GM12878 (cell line): Measurements from ENCODE around the gene LGMN. TPM values are rescaled to one million over a fixed set of nuclear protein-coding genes. Genes with fewer than 3 reads are reported as not detected.
A peak's percentile ranks its signal among the peaks of the same experiment; 100 is the strongest.

Experiments used
- ATAC-seq: fragments of 200-7000 bp; cut with Tn5 transposase; 3 replicates; pipeline ENCODE4 v1.9.1; 2020; ENCODE audit warnings: mild to moderate bottlenecking, moderate library complexity
- BruUV-seq: library from RNA; stranded (reverse); fragments of 400-500 nt; replicated peaks from 2 replicates; lab custom pipeline; 2021; lab: Mats Ljungman, UMichigan
- CTCF ChIA-PET: fragments of 300-600 bp; sonication (Branson Sonifier 250); formaldehyde crosslinking; extraction: SDS; loops from one replicate; lab custom pipeline; 2021; ENCODE audit warnings: inconsistent platforms; lab: Yijun Ruan, JAX
- POLR2A ChIA-PET: fragments of 350-600 bp; formaldehyde crosslinking; extraction: SDS; loops from one replicate; lab custom pipeline; 2021; ENCODE audit warnings: inconsistent platforms; lab: Charles Lee
- RAD21 ChIA-PET: fragments of 300-600 bp; sonication (Branson Sonifier 250); formaldehyde crosslinking; loops from one replicate; lab custom pipeline; 2023; ENCODE audit warnings: antibody characterized with exemption; ENCODE audit not compliant: unreplicated experiment; lab: Charles Lee
- SMC1A ChIA-PET: fragments of 300-600 bp; sonication (Branson Sonifier 250); formaldehyde crosslinking; loops from one replicate; lab custom pipeline; 2023; ENCODE audit not compliant: unreplicated experiment, uncharacterized antibody; lab: Charles Lee
- DNase-seq: peaks from one replicate; pipeline ENCODE4 v3.0.0-alpha.2; 2011; ENCODE audit warnings: low read depth, low spot score
- FAIRE-seq: peaks from 3 replicates; lab custom pipeline; 2011; peaks lifted over from hg19 to GRCh38; lab: Jason Lieb, UNC
- H2AFZ ChIP-seq: 2 replicates; pipeline ENCODE4 v1.6.0; 2011; ENCODE audit warnings: low read depth, low read length, control low read depth; ENCODE audit not compliant: control insufficient read depth
- H3K27ac ChIP-seq: 2 replicates; pipeline ENCODE4 v1.5.1; 2011; ENCODE audit warnings: control low read depth; ENCODE audit not compliant: control insufficient read depth, insufficient read depth
- H3K27me3 ChIP-seq, 2 experiments: replicated peaks in 1 of 2; 2 replicates each; pipeline versions ENCODE4 v1.6.0 to v1.6.1; 2011; ENCODE audit warnings: low read length in 1 of 2; ENCODE audit not compliant: control insufficient read depth in 2 of 2, insufficient read depth in 2 of 2
- H3K36me3 ChIP-seq, 2 experiments: 2 replicates each; pipeline ENCODE4 v1.5.1; 2011; ENCODE audit warnings: low read length in 1 of 2; ENCODE audit not compliant: control insufficient read depth in 2 of 2, insufficient read depth in 2 of 2
- H3K4me1 ChIP-seq: 2 replicates; pipeline ENCODE4 v1.6.1; 2011; ENCODE audit warnings: mild to moderate bottlenecking, low read length, moderate library complexity, mixed read lengths; ENCODE audit not compliant: control insufficient read depth, insufficient read depth
- H3K4me2 ChIP-seq: 2 replicates; pipeline ENCODE4 v1.6.0; 2011; ENCODE audit warnings: control low read depth; ENCODE audit not compliant: control insufficient read depth, insufficient read depth
- H3K4me3 ChIP-seq: fragments of 200-600 bp; sonication (generic); 2 replicates; pipeline ENCODE4 v1.5.1; 2016
- H3K79me2 ChIP-seq: 2 replicates; pipeline ENCODE4 v1.6.0; 2011; ENCODE audit warnings: low read length; ENCODE audit not compliant: control insufficient read depth, insufficient read depth
- H3K9ac ChIP-seq: 2 replicates; pipeline ENCODE4 v1.8.0; 2011; ENCODE audit warnings: low read length, control low read depth, mixed read lengths; ENCODE audit not compliant: control insufficient read depth, insufficient read depth
- H3K9me3 ChIP-seq: replicated peaks from 3 replicates; pipeline ENCODE4 v1.5.1; 2011; ENCODE audit warnings: mild to moderate bottlenecking, low read length; ENCODE audit not compliant: control insufficient read depth, insufficient read depth
- H4K20me1 ChIP-seq: 2 replicates; pipeline ENCODE4 v1.6.0; 2011; ENCODE audit not compliant: control insufficient read depth, insufficient read depth
- CUX1 ChIP-seq: IDR thresholded peaks from 2 replicates; pipeline ENCODE4 v1.6.1; 2012; ENCODE audit warnings: improper control_type of control experiment, low read depth, low read length; ENCODE audit not compliant: insufficient replicate concordance
- NFXL1 ChIP-seq: fragments of 450-650 bp; IDR thresholded peaks from 2 replicates; pipeline ENCODE4 v1.6.1; 2017; ENCODE audit warnings: antibody characterized with exemption, mild to moderate bottlenecking, borderline replicate concordance
- WGBS: methylation state at CpG from one replicate; pipeline ENCODE4 v1.1.6; 2016; ENCODE audit warnings: low lambda C conversion rate; ENCODE audit not compliant: insufficient replicate concordance, insufficient coverage; ENCODE audit errors: missing lambda C conversion rate; 5-methylcytosine and 5-hydroxymethylcytosine counted together
- in situ Hi-C: fragments of 300-500 bp; cut with MboI; formaldehyde crosslinking; loops from 9 replicates; pipeline ENCODE4 v1.14.3; 2018; ENCODE audit warnings: mixed read lengths
- intact Hi-C: fragments of 100-400 bp; cut with micrococcal nuclease; formaldehyde crosslinking; loops from one replicate; pipeline ENCODE4 v1.14.2; 2022; ENCODE audit not compliant: unreplicated experiment
- polyA plus RNA-seq, 11 experiments: library from polyadenylated mRNA; depleted of rRNA in 4 of 11; unstranded in 6 of 11; stranded (reverse) in 5 of 11; fragments of >200 nt; fragmentation: Nextera tagmentation in 4 of 11; fragmentation: Illumina TruSeq in 1 of 11; extraction: Ambion mirVana in 4 of 11; extraction: Trizol in 1 of 11; gene quantifications; 1 replicate in 1 of 11; 2 replicates in 10 of 11; pipeline versions ENCODE4 v1.2.1 to v1.2.3, GENCODE V29; 2011 to 2016; ENCODE audit warnings: inconsistent platforms in 2 of 11, missing spikeins in 2 of 11, low read depth in 1 of 11
- total RNA-seq, 4 experiments: library from RNA; depleted of rRNA in 3 of 4; stranded (reverse); fragments of >200 nt in 3 of 4; fragmentation: Illumina TruSeq in 1 of 4; extraction: Trizol in 1 of 4; gene quantifications; 2 replicates each; pipeline versions ENCODE4 v1.2.1 to v1.2.3, GENCODE V29; 2013 to 2021

LGMN gene
- total and polyA plus RNA-seq, 10 of the 15 experiments (the other 5 are each of a cell fraction or from before 2014, with no cell fraction given) = 0.71 to 192 (median 3.9) TPM

DNA sequence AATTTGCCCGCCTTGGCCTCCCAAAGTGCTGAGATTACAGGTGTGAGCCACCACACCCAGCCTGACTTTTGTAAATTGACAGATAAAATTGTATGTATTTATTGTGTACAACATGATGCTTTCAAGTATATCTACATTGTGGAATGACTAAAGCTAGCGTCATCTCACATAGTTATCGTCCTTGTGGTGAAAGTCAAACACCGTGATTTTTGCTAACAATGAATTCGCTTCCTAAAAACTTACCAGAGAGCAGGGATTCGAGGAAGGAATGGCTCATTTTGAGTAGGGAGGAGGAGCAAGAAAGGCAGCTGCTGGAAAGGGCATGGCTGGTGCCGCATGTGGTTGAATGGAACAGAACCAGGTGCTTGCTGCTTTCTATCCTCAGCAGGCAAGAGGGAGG, 85.4 kb downstream of the LGMN start (continued):
- TF ChIP-seq NFXL1 = no peak

GRCh38 chr14:92660571-92660970, 87.9 kb downstream of the LGMN start:
- intact Hi-C loops = no loop called here
- H3K36me3 ChIP-seq = peaks cover 6 to 12% of the 10 kb centered on the region in 2 experiments; a peak in 3 of 4 replicates
- no peaks in the 10 kb centered on the region; the same call in 2 of the 3 replicates for H3K9me3 ChIP-seq
- no TSS peak for BruUV-seq
- RAD21 ChIA-PET = no interaction called here
- H3K9ac ChIP-seq = no peak overlapping the region
- H2AFZ ChIP-seq = no peak overlapping the region
- no peaks in the 10 kb centered on the region for H4K20me1 ChIP-seq
- H3K4me2 ChIP-seq = no peak overlapping the region
- FAIRE-seq = no peak
- H3K27me3 ChIP-seq = no peaks in the 10 kb centered on the region
- H3K79me2 ChIP-seq = peaks cover 13% of the 10 kb centered on the region
- no peak for DNase-seq
- CTCF ChIA-PET = interaction anchor here (1.7 kb wide), 1 partner anchor 10 kb away, joined by 6 read pairs; no protein-coding TSS in a partner anchor
- no peak for TF ChIP-seq CUX1
- H3K4me1 ChIP-seq = peaks cover 23% of the 10 kb centered on the region
- no peak overlapping the region for H3K4me3 ChIP-seq
- WGBS = 79% methylated on average over 3 of the region's 3 CpGs
- POLR2A ChIA-PET = no interaction called here
- peak overlapping the region; percentile 34; the same call in 1 of the 2 replicates for H3K27ac ChIP-seq
- in situ Hi-C loops = no loop called here
- SMC1A ChIA-PET = interaction anchor here (0.6 to 2.1 kb wide), 4 partner anchors 9 to 83 kb away, joined by 3 to 7 read pairs (median 4); no protein-coding TSS in a partner anchor
- ATAC-seq = no peak
